HepG2 (cell line): ENCODE results near the gene MYH7. TPM values are rescaled to one million over a fixed set of nuclear protein-coding genes. Genes with fewer than 3 reads are reported as not detected.

Experiments used
- ATF7-NPFF ChIP-seq: sonication (generic); formaldehyde crosslinking; IDR thresholded peaks from 2 replicates; pipeline ENCODE4 v1.8.1; 2023; ENCODE audit warnings: mild to moderate bottlenecking, low read depth, missing genetic modification reagents, moderate library complexity
- FOXC1 ChIP-seq: sonication (generic); formaldehyde crosslinking; IDR thresholded peaks from 2 replicates; pipeline ENCODE4 v1.8.0; 2022; ENCODE audit warnings: mild to moderate bottlenecking, missing genetic modification reagents, borderline replicate concordance
- HNRNPLL ChIP-seq: fragments of 200-400 bp; formaldehyde crosslinking; IDR thresholded peaks from 2 replicates; pipeline ENCODE4 v1.6.1; 2017; ENCODE audit warnings: mild to moderate bottlenecking, low read depth, low read length; ENCODE audit not compliant: poor library complexity, severe bottlenecking
- HOXA3 ChIP-seq: sonication (generic); formaldehyde crosslinking; IDR thresholded peaks from 2 replicates; pipeline ENCODE4 v1.5.0; 2020; ENCODE audit warnings: missing genetic modification reagents
- MED13 ChIP-seq: sonication (generic); formaldehyde crosslinking; IDR thresholded peaks from 2 replicates; pipeline ENCODE4 v1.5.0; 2020; ENCODE audit warnings: missing genetic modification reagents
- MEF2D ChIP-seq: sonication (generic); formaldehyde crosslinking; IDR thresholded peaks from 2 replicates; pipeline ENCODE4 v1.5.1; 2020; ENCODE audit warnings: mild to moderate bottlenecking, missing genetic modification reagents
- NCOA5 ChIP-seq: sonication (generic); formaldehyde crosslinking; IDR thresholded peaks from 2 replicates; pipeline ENCODE4 v1.4.0; 2020; ENCODE audit warnings: missing genetic modification reagents
- POLR2AphosphoS5 ChIP-seq: IDR thresholded peaks from 2 replicates; pipeline ENCODE4 v1.6.1; 2012; ENCODE audit warnings: low read depth, low read length
- RBM22 ChIP-seq: fragments of 200-400 bp; formaldehyde crosslinking; optimal IDR thresholded peaks from 2 replicates; pipeline ENCODE3; 2017; ENCODE audit warnings: mild to moderate bottlenecking, low read length, moderate library complexity
- SAFB2 ChIP-seq: sonication (generic); formaldehyde crosslinking; IDR thresholded peaks from 2 replicates; pipeline ENCODE4 v1.5.1; 2020; ENCODE audit warnings: missing genetic modification reagents, low read depth, mild to moderate bottlenecking, borderline replicate concordance
- SKI ChIP-seq: fragments of 450-650 bp; IDR thresholded peaks from one replicate; pipeline ENCODE4 v1.6.1; 2018; ENCODE audit warnings: mild to moderate bottlenecking; ENCODE audit not compliant: partially characterized antibody
- WIZ ChIP-seq: sonication (generic); formaldehyde crosslinking; IDR thresholded peaks from 2 replicates; pipeline ENCODE4 v1.5.1; 2020; ENCODE audit warnings: mild to moderate bottlenecking, missing genetic modification reagents
- ZBTB1 ChIP-seq: sonication (generic); formaldehyde crosslinking; IDR thresholded peaks from 2 replicates; pipeline ENCODE4 v1.4.0; 2020; ENCODE audit warnings: missing genetic modification reagents, borderline replicate concordance
- ZNF230 ChIP-seq: sonication (generic); formaldehyde crosslinking; IDR thresholded peaks from 2 replicates; pipeline ENCODE4 v1.4.0; 2020; ENCODE audit warnings: mild to moderate bottlenecking, missing genetic modification reagents
- ZNF235 ChIP-seq: sonication (generic); formaldehyde crosslinking; IDR thresholded peaks from 2 replicates; pipeline ENCODE4 v1.8.1; 2023; ENCODE audit warnings: mild to moderate bottlenecking, missing genetic modification reagents, borderline replicate concordance
- ZNF724P ChIP-seq: sonication (generic); formaldehyde crosslinking; IDR thresholded peaks from 2 replicates; pipeline ENCODE4 v1.8.0; 2022; ENCODE audit warnings: missing genetic modification reagents, borderline replicate concordance
- ZNF792 ChIP-seq: IDR thresholded peaks from 2 replicates; pipeline ENCODE4 v1.6.1; 2016
- ZSCAN21 ChIP-seq: sonication (generic); formaldehyde crosslinking; IDR thresholded peaks from 2 replicates; pipeline ENCODE4 v1.8.0; 2022; ENCODE audit warnings: mild to moderate bottlenecking, missing genetic modification reagents, moderate library complexity, borderline replicate concordance
- polyA plus RNA-seq, 8 experiments: library from polyadenylated mRNA; depleted of rRNA in 3 of 8; stranded (reverse) in 7 of 8; unstranded in 1 of 8; fragments of >200 nt; fragmentation: Illumina TruSeq in 4 of 8; extraction: Trizol in 4 of 8; gene quantifications; 2 replicates each; pipeline versions ENCODE4 v1.2.1 to v1.2.3, GENCODE V29; 2011 to 2016; ENCODE audit warnings: low read depth in 4 of 8, missing spikeins in 1 of 8, mixed read lengths in 1 of 8; ENCODE audit not compliant: insufficient read depth in 1 of 8
- total RNA-seq, 5 experiments: library from RNA; depleted of rRNA; stranded (reverse); fragments of >200 nt; fragmentation: Illumina TruSeq; extraction: Trizol; gene quantifications; 2 replicates each; pipeline ENCODE4 v1.2.3, GENCODE V29; 2016; ENCODE audit warnings: low read depth in 1 of 5
- TF ChIP-seq, protein P1 (sequence below): sonication (generic); formaldehyde crosslinking; IDR thresholded peaks from 2 replicates; pipeline ENCODE4 v1.9.0; 2021; ENCODE audit warnings: missing genetic modification reagents, borderline replicate concordance
- TF ChIP-seq, protein P2 (sequence below): sonication (generic); formaldehyde crosslinking; IDR thresholded peaks from 2 replicates; pipeline ENCODE4 v1.8.1; 2023; ENCODE audit warnings: missing genetic modification reagents, mild to moderate bottlenecking, borderline replicate concordance
- TF ChIP-seq, protein P3 (sequence below): sonication (generic); formaldehyde crosslinking; IDR thresholded peaks from 2 replicates; pipeline ENCODE4 v1.4.0; 2020; ENCODE audit warnings: mild to moderate bottlenecking, missing genetic modification reagents, borderline replicate concordance
- TF ChIP-seq, protein P4 (sequence below): sonication (generic); formaldehyde crosslinking; IDR thresholded peaks from 2 replicates; pipeline ENCODE4 v1.8.0; 2022; ENCODE audit warnings: mild to moderate bottlenecking, missing genetic modification reagents, moderate library complexity
- TF ChIP-seq, protein P5 (sequence below): sonication (generic); formaldehyde crosslinking; IDR thresholded peaks from 2 replicates; pipeline ENCODE4 v1.5.1; 2020; ENCODE audit warnings: mild to moderate bottlenecking, missing genetic modification reagents

The MYH7 gene
- total and polyA plus RNA-seq, 2 of the 13 experiments (the other 11 are each of a cell fraction or from before 2014, with no cell fraction given): 0.04 TPM; not detected in 1

DNA sequence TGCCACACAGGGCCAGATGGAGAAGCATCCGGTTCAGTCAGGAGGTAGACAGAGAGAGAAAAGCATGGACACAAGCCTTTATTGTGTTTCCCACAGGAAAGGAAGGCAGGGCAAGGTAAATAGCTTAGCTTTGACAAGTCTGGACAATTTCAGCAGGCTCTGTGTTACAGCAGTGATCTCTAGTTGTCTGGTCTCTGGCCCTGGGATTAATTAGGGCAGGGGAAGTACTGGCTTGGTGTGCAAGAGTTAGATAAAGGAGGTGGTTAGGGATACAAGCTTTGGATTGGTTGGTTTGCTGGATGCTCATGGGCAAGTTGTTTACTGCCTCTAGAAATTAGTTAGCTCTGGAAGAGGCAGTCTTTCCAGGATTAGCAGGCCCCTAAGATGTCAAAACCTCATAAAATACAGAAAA is 19.0 kb upstream of the MYH7 start (continued):
- TF ChIP-seq POLR2AphosphoS5 (no peak), ZNF235 (no peak), ZNF230 (no peak), WIZ (no peak), NCOA5 (CRISPR knock-in tag) (no peak), ZSCAN21 (CRISPR knock-in tag) (no peak), ZNF792 (CRISPR knock-in tag) (0 out of 2 replicates have a peak, but pooled peaks have one; percentile 71), ATF7-NPFF (CRISPR knock-in tag) (no peak), HOXA3 (CRISPR knock-in tag) (peak; percentile 30; the same call in 1 of the 2 replicates), MED13 (CRISPR knock-in tag) (no peak), SKI (no peak), MEF2D (CRISPR knock-in tag) (no peak), SAFB2 (CRISPR knock-in tag) (no peak), RBM22 (no peak), HNRNPLL (no peak), FOXC1 (CRISPR knock-in tag) (no peak), ZBTB1 (CRISPR knock-in tag) (no peak), ZNF724P (CRISPR knock-in tag) (no peak)
- TF ChIP-seq, protein P1, sequence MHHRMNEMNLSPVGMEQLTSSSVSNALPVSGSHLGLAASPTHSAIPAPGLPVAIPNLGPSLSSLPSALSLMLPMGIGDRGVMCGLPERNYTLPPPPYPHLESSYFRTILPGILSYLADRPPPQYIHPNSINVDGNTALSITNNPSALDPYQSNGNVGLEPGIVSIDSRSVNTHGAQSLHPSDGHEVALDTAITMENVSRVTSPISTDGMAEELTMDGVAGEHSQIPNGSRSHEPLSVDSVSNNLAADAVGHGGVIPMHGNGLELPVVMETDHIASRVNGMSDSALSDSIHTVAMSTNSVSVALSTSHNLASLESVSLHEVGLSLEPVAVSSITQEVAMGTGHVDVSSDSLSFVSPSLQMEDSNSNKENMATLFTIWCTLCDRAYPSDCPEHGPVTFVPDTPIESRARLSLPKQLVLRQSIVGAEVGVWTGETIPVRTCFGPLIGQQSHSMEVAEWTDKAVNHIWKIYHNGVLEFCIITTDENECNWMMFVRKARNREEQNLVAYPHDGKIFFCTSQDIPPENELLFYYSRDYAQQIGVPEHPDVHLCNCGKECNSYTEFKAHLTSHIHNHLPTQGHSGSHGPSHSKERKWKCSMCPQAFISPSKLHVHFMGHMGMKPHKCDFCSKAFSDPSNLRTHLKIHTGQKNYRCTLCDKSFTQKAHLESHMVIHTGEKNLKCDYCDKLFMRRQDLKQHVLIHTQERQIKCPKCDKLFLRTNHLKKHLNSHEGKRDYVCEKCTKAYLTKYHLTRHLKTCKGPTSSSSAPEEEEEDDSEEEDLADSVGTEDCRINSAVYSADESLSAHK (CRISPR knock-in tag): no peak
- TF ChIP-seq, protein P2, sequence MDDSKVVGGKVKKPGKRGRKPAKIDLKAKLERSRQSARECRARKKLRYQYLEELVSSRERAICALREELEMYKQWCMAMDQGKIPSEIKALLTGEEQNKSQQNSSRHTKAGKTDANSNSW: no peak
- TF ChIP-seq, protein P3, sequence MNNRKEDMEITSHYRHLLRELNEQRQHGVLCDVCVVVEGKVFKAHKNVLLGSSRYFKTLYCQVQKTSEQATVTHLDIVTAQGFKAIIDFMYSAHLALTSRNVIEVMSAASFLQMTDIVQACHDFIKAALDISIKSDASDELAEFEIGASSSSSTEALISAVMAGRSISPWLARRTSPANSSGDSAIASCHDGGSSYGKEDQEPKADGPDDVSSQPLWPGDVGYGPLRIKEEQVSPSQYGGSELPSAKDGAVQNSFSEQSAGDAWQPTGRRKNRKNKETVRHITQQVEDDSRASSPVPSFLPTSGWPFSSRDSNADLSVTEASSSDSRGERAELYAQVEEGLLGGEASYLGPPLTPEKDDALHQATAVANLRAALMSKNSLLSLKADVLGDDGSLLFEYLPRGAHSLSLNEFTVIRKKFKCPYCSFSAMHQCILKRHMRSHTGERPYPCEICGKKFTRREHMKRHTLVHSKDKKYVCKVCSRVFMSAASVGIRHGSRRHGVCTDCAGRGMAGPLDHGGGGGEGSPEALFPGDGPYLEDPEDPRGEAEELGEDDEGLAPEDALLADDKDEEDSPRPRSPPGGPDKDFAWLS (CRISPR knock-in tag): no peak
- TF ChIP-seq, protein P4, sequence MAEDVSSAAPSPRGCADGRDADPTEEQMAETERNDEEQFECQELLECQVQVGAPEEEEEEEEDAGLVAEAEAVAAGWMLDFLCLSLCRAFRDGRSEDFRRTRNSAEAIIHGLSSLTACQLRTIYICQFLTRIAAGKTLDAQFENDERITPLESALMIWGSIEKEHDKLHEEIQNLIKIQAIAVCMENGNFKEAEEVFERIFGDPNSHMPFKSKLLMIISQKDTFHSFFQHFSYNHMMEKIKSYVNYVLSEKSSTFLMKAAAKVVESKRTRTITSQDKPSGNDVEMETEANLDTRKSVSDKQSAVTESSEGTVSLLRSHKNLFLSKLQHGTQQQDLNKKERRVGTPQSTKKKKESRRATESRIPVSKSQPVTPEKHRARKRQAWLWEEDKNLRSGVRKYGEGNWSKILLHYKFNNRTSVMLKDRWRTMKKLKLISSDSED (CRISPR knock-in tag): no peak
- TF ChIP-seq, protein P5, sequence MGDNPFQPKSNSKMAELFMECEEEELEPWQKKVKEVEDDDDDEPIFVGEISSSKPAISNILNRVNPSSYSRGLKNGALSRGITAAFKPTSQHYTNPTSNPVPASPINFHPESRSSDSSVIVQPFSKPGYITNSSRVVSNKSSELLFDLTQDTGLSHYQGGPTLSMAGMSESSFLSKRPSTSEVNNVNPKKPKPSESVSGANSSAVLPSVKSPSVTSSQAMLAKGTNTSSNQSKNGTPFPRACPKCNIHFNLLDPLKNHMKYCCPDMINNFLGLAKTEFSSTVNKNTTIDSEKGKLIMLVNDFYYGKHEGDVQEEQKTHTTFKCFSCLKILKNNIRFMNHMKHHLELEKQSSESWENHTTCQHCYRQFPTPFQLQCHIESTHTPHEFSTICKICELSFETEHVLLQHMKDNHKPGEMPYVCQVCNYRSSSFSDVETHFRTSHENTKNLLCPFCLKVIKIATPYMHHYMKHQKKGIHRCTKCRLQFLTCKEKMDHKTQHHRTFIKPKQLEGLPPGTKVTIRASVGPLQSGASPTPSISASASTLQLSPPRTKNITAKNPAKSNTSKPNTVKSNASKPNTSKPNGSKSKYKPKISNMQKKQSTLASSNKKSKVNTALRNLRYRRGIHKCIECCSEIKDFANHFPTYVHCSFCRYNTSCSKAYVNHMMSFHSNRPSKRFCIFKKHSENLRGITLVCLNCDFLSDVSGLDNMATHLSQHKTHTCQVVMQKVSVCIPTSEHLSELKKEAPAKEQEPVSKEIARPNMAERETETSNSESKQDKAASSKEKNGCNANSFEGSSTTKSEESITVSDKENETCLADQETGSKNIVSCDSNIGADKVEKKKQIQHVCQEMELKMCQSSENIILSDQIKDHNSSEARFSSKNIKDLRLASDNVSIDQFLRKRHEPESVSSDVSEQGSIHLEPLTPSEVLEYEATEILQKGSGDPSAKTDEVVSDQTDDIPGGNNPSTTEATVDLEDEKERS (CRISPR knock-in tag): no peak
